K562 (cell line): Measurements from ENCODE around the gene ALG8. TPM values are rescaled to one million over a fixed set of nuclear protein-coding genes. Genes with fewer than 3 reads are reported as not detected.

ENCODE experiments used
- E2F8 ChIP-seq: fragments of 450-650 bp; IDR thresholded peaks from 2 replicates; pipeline ENCODE4 v1.7.1; 2018; ENCODE audit warnings: mild to moderate bottlenecking, low read depth; ENCODE audit not compliant: partially characterized antibody
- MCM2 ChIP-seq: fragments of 450-650 bp; IDR thresholded peaks from 2 replicates; pipeline ENCODE4 v1.6.1; 2017; ENCODE audit warnings: low read depth, mild to moderate bottlenecking
- POLR2A ChIP-seq: fragments of 450-650 bp; conservative IDR thresholded peaks from 2 replicates; pipeline ENCODE4 v1.6.1; 2016
- RBBP5 ChIP-seq: fragments of 200-600 bp; sonication (generic); IDR thresholded peaks from 2 replicates; pipeline ENCODE4 v1.6.1; 2012; ENCODE audit warnings: borderline replicate concordance, mild to moderate bottlenecking, low read length, control low read depth, inconsistent platforms; ENCODE audit not compliant: insufficient read depth, poor library complexity, severe bottlenecking
- SFPQ ChIP-seq: fragments of 200-400 bp; formaldehyde crosslinking; IDR thresholded peaks from 2 replicates; pipeline ENCODE4 v1.6.1; 2017; ENCODE audit warnings: mild to moderate bottlenecking, low read depth, low read length, moderate library complexity
- SMARCB1 ChIP-seq: IDR thresholded peaks from 2 replicates; pipeline ENCODE4 v1.6.1; 2011; ENCODE audit warnings: improper control_type of control experiment, low read depth; ENCODE audit not compliant: insufficient read length
- ZBED1 ChIP-seq: IDR thresholded peaks from 2 replicates; pipeline ENCODE4 v1.6.1; 2014
- ZBTB11 ChIP-seq, 3 experiments: fragments of 200-800 bp in 1 of 3; fragments of 250-450 bp in 1 of 3; fragments of 450-650 bp in 1 of 3; sonication (Bioruptor Pico) in 1 of 3; sonication (Bioruptor generic) in 1 of 3; formaldehyde crosslinking in 1 of 3; IDR thresholded peaks; 2 replicates each; pipeline versions ENCODE4 v1.6.1 to v1.8.0; 2016 to 2022; ENCODE audit warnings: mild to moderate bottlenecking in 2 of 3, missing genetic modification characterization in 2 of 3, missing compliant biosample characterization in 1 of 3, moderate library complexity in 1 of 3
- ZNF311 ChIP-seq: fragments of 250-450 bp; sonication (Bioruptor Pico); IDR thresholded peaks from 2 replicates; pipeline ENCODE4 v1.4.0; 2020; ENCODE audit warnings: mild to moderate bottlenecking, moderate library complexity
- ZNF780A ChIP-seq: fragments of 250-450 bp; sonication (Bioruptor Pico); IDR thresholded peaks from 2 replicates; pipeline ENCODE4 v1.5.0; 2021; ENCODE audit warnings: mild to moderate bottlenecking
- polyA plus RNA-seq, 8 experiments: library from polyadenylated mRNA; depleted of rRNA in 4 of 8; stranded (reverse) in 5 of 8; unstranded in 3 of 8; fragments of >200 nt; fragmentation: Nextera tagmentation in 2 of 8; fragmentation: Illumina TruSeq in 1 of 8; extraction: Ambion mirVana in 2 of 8; extraction: Trizol in 1 of 8; gene quantifications; 2 replicates each; pipeline versions ENCODE4 v1.2.1 to v1.2.3, GENCODE V29; 2011 to 2014; ENCODE audit warnings: inconsistent platforms in 1 of 8, missing spikeins in 1 of 8
- total RNA-seq, 7 experiments: library from RNA; depleted of rRNA in 6 of 7; stranded (reverse); fragments of >200 nt in 6 of 7; fragmentation: Illumina TruSeq in 2 of 7; extraction: Trizol in 2 of 7; gene quantifications; 2 replicates each; pipeline versions ENCODE4 v1.2.1 to v1.2.3, GENCODE V29; 2011 to 2021; ENCODE audit warnings: low replicate concordance in 1 of 7
- TF ChIP-seq, protein P1 (sequence below): sonication (generic); formaldehyde crosslinking; IDR thresholded peaks from 2 replicates; pipeline ENCODE4 v1.8.0; 2023; ENCODE audit warnings: mild to moderate bottlenecking, missing genetic modification reagents
- TF ChIP-seq, protein P2 (sequence below): sonication (generic); formaldehyde crosslinking; IDR thresholded peaks from 2 replicates; pipeline ENCODE4 v1.8.1; 2022; ENCODE audit warnings: missing genetic modification reagents

Gene ALG8
- total and polyA plus RNA-seq, 9 of the 15 experiments (the other 6 are each of a cell fraction or from before 2014, with no cell fraction given): 59.3 to 189 (median 106) TPM

GRCh38 chr11:78166855-78167469 is 27.5 kb upstream of the ALG8 start (continued):
- no peak for TF ChIP-seq ZBED1
- TF ChIP-seq ZNF780A (CRISPR knock-in tag): no peak
- TF ChIP-seq ZNF311: no peak
- TF ChIP-seq POLR2A: no peak
- TF ChIP-seq, protein P1, sequence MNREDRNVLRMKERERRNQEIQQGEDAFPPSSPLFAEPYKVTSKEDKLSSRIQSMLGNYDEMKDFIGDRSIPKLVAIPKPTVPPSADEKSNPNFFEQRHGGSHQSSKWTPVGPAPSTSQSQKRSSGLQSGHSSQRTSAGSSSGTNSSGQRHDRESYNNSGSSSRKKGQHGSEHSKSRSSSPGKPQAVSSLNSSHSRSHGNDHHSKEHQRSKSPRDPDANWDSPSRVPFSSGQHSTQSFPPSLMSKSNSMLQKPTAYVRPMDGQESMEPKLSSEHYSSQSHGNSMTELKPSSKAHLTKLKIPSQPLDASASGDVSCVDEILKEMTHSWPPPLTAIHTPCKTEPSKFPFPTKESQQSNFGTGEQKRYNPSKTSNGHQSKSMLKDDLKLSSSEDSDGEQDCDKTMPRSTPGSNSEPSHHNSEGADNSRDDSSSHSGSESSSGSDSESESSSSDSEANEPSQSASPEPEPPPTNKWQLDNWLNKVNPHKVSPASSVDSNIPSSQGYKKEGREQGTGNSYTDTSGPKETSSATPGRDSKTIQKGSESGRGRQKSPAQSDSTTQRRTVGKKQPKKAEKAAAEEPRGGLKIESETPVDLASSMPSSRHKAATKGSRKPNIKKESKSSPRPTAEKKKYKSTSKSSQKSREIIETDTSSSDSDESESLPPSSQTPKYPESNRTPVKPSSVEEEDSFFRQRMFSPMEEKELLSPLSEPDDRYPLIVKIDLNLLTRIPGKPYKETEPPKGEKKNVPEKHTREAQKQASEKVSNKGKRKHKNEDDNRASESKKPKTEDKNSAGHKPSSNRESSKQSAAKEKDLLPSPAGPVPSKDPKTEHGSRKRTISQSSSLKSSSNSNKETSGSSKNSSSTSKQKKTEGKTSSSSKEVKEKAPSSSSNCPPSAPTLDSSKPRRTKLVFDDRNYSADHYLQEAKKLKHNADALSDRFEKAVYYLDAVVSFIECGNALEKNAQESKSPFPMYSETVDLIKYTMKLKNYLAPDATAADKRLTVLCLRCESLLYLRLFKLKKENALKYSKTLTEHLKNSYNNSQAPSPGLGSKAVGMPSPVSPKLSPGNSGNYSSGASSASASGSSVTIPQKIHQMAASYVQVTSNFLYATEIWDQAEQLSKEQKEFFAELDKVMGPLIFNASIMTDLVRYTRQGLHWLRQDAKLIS (CRISPR knock-in tag): no peak
- peak in 1 of 3 experiments; percentile 54; a peak in 1 of 6 replicates for TF ChIP-seq ZBTB11 (CRISPR knock-in tag; IDR thresholded peaks at IDR 0.05)
- no peak for TF ChIP-seq MCM2
- TF ChIP-seq E2F8: no peak
- no peak for TF ChIP-seq SMARCB1
- no peak for TF ChIP-seq SFPQ
- peak; percentile 60 for TF ChIP-seq RBBP5
- TF ChIP-seq, protein P2, sequence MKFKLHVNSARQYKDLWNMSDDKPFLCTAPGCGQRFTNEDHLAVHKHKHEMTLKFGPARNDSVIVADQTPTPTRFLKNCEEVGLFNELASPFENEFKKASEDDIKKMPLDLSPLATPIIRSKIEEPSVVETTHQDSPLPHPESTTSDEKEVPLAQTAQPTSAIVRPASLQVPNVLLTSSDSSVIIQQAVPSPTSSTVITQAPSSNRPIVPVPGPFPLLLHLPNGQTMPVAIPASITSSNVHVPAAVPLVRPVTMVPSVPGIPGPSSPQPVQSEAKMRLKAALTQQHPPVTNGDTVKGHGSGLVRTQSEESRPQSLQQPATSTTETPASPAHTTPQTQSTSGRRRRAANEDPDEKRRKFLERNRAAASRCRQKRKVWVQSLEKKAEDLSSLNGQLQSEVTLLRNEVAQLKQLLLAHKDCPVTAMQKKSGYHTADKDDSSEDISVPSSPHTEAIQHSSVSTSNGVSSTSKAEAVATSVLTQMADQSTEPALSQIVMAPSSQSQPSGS (CRISPR knock-in tag): no peak
